Measurements from ENCODE around the gene RAET1G.
"Not testable (repeated sequence)": the region's sequence is repeated elsewhere in the genome, so short reads cannot be mapped to it uniquely, and the experiment has no call there.

GRCh38 chr6:149908480-149908879 is 14.4 kb downstream of the RAET1G start:
- TF ChIP-seq, protein P1, sequence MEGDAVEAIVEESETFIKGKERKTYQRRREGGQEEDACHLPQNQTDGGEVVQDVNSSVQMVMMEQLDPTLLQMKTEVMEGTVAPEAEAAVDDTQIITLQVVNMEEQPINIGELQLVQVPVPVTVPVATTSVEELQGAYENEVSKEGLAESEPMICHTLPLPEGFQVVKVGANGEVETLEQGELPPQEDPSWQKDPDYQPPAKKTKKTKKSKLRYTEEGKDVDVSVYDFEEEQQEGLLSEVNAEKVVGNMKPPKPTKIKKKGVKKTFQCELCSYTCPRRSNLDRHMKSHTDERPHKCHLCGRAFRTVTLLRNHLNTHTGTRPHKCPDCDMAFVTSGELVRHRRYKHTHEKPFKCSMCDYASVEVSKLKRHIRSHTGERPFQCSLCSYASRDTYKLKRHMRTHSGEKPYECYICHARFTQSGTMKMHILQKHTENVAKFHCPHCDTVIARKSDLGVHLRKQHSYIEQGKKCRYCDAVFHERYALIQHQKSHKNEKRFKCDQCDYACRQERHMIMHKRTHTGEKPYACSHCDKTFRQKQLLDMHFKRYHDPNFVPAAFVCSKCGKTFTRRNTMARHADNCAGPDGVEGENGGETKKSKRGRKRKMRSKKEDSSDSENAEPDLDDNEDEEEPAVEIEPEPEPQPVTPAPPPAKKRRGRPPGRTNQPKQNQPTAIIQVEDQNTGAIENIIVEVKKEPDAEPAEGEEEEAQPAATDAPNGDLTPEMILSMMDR (IDR thresholded peaks at IDR 0.05): not testable (repeated sequence)
- not testable (repeated sequence) for TF ChIP-seq POLR2A (IDR thresholded peaks at IDR 0.05)
